Epithelial cell of esophagus (primary cell): ENCODE data around the gene NDNF.

Source experiments
- DNase-seq: peaks from one replicate; pipeline ENCODE4 v3.0.0; 2010; ENCODE audit warnings: low read depth
- H3K4me3 ChIP-seq: 2 replicates; pipeline ENCODE4 v1.5.1; 2011; ENCODE audit warnings: mild to moderate bottlenecking, low read length, control low read depth
- CTCF ChIP-seq: IDR thresholded peaks from 2 replicates; pipeline ENCODE4 v1.5.1; 2011; ENCODE audit warnings: low read depth, mild to moderate bottlenecking, low read length, control low read depth, inconsistent platforms; ENCODE audit not compliant: insufficient read depth; ENCODE audit errors: missing control alignments

The NDNF gene

GRCh38 chr4:121062521-121062920, 9.8 kb downstream of the NDNF start:
- H3K4me3 ChIP-seq, result no peak overlapping the region
- DNase-seq, result no peak
- no peak for TF ChIP-seq CTCF

DNA sequence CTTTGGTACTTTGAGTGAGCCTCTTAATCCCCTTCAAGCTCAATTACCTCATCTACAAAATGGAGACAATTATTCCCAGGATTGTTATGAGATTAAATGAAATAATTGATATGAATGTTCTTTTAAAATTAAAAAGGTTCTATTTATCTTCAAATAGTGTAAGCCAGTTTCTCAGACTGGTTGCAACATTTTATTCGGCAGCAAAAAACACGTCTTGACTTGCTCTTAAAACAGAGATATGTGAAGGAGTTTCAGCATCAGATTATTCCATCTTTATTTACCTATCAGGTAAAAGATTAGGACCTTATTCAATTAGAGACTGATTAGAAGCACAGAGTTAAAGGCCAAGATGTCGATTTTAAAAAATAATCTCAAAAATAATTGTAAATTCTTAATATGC, 10.5 kb downstream of the NDNF start:
- H3K4me3 ChIP-seq, result no peak overlapping the region
- TF ChIP-seq CTCF, result no peak
- peak; percentile 58 for DNase-seq

GRCh38 chr4:121061215-121061614, 11.1 kb downstream of the NDNF start:
- TF ChIP-seq CTCF, result no peak
- H3K4me3 ChIP-seq, result no peak overlapping the region
- DNase-seq, result no peak

- DNase-seq, result no peak
- no peak overlapping the region for H3K4me3 ChIP-seq
- no peak for TF ChIP-seq CTCF
Observed at GRCh38 chr4:121057466-121057922, 14.8 kb downstream of the NDNF start.

DNA sequence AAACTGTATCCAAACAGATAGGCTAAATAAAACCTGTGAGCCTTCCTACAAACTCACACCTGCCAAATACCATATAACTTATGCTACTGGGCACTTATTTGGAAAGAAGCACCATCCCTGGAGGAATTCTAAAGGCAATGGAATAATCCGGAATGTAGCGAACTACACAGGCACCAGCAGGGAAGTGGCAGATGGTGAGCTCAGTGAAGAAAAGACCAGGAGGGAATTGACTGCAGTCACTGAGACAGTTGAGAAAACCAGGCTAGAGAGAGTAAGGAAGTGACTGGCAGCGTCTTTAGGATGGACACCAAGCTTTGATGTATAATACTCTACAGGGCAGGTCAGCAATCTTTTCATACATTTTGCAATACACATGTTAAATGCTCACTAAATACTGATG, 16.3 kb downstream of the NDNF start:
- no peak overlapping the region for H3K4me3 ChIP-seq
- DNase-seq, result no peak
- no peak for TF ChIP-seq CTCF

DNA sequence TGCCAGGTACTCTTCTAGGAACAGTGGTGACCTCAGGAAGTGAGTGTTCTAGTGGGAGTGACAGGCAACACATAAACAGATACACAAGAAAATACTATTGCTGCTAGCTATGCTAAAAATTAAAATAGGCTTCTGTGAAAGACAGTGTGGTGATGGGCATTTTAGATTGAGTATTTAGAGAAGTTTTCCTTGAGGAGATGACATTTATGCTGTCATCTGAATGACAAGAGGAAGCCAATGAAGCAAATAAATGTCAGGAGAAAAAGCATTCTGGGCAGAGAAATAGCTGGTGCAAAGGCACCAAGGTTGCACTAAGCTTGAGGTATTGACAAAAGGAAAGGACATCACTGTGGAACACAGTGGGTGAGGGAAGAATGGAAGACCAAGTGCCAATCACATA, 18.0 kb downstream of the NDNF start:
- H3K4me3 ChIP-seq, result no peak overlapping the region
- no peak for TF ChIP-seq CTCF
- no peak for DNase-seq

GRCh38 chr4:121053601-121054143, 18.7 kb downstream of the NDNF start:
- no peak overlapping the region for H3K4me3 ChIP-seq
- peak; percentile 73 for DNase-seq
- no peak for TF ChIP-seq CTCF
